SKM-1 treated with dmso at 0.1 percent for 144 hours (cell line): ENCODE data around the gene DERL3.

Experiments
- DNase-seq: peaks from one replicate; lab custom pipeline; 2025; ENCODE audit not compliant: unreplicated experiment; lab: John Stamatoyannopoulos, UW

DERL3 gene

DNA sequence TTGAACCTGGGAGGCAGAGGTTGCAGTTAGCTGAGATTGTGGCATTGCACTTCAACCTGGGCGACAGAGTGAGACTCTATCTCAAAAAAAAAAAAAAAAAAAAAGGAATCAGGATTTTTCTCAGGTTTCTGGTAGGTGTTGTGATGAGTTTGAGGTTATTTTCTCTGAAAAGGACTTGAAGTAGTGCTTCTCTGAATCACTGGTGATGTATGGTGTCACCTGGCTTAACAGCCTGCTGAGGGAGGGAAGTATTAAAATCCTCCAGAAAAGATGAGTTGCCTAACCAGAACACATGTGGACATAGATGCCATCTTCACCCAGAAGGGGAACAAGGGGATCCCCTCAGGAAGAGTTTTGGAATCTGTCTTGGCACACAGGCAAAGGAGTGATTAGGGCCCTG lies 32.0 kb downstream of the DERL3 start:
- no peak for DNase-seq

DNA sequence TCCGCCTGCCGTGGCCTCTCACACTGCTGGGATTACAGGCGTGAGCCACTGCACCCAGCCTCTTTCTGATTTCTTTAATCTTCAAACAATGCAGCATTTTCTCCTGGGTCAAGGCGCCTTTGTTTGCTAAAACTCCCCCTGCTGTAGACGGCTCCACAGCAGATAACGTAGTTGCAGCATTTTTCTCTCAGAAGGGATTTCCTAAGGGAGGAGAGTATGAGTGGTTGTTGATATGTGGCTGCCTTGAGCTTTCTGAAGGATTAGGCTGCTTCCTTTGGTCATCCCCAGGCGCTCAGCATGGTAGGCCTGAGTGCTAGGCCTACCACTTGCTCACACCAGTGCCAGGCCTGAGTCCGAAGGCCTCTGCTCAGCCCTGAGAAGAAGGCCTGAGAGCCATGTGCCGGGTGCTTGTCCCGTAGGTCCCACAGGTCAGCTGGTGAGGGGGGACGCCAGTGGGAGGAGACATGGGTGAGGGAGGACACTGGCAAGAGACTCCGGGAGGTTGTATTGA lies 34.0 kb downstream of the DERL3 start:
- DNase-seq: no peak

- DNase-seq: no peak
Measured at GRCh38 chr22:23803001-23803819, 35.6 kb downstream of the DERL3 start.

DNA sequence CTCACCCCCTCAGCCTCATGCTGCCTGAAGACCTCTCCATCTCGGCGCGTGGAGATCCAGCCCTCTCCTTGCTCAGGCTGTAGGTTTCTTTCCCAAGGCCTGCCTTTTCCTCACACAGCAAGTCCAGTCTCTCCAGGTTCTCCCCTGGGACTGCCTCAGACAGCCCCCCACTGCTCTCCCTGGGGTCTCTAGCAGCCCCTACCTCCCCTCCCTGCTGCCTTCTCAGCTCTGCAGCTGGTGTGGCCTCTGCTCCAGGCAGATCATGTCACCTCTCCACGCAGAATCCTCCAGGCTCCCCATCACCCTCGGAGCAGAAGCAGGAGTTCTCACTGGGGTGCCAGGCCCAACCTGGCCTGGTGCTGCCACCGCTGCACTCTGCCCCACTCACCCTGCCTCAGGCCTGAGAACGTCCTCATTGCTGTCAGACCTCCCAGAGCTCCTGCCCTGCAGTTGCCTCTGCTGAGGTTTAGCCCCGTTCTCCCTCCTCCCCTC lies 36.9 kb downstream of the DERL3 start:
- no peak for DNase-seq

DNA sequence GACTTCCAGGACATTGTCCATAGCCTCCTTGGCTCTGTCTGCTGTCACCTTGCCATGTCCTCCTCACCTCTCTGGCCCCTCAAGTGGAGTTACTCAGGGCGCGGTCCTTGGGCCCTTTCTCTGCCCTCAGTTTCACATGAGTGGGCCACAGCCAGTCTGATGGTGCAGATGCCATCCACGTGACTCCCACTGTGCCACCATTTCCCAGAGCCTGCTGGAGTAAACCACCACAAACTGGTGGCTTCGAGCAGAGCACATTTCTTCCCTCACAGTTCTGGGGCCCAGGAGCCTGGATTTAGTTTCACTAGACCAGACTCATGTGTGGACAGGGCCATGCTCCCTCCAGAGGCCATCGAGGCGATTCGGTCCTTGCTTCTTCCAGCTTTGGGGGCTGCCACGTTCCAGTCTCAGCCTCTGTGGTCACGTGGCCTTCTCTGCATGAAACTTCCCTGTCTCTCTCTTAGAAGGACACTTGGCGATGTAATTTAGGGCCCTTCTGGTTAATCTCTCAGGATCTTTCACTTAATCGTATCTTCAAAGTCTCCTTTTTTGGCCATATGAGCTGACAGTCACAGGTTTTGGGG lies 37.5 kb downstream of the DERL3 start:
- DNase-seq: no peak

- no peak for DNase-seq
Measured at GRCh38 chr22:23800297-23801237, 38.2 kb downstream of the DERL3 start.

DNA sequence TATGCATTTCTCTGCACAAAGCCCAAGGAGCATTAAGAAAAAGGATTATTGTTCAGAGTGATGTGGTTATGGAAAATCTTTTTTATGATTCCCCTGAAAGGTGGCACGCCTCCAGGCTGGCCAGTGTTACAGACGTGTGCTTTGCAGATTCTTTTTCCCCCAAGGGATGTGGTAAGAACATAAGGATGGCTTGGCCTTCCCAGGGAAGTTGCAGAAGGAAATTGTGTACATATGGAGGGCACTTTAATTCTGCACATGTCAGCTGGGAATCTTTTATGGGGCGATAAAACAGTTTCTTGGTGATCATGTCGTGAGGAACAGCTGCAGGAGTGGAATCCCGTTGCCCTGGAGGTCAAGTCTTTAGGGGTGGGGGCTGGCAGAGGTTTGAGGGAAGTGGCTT lies 42.3 kb downstream of the DERL3 start:
- no peak for DNase-seq

DNA sequence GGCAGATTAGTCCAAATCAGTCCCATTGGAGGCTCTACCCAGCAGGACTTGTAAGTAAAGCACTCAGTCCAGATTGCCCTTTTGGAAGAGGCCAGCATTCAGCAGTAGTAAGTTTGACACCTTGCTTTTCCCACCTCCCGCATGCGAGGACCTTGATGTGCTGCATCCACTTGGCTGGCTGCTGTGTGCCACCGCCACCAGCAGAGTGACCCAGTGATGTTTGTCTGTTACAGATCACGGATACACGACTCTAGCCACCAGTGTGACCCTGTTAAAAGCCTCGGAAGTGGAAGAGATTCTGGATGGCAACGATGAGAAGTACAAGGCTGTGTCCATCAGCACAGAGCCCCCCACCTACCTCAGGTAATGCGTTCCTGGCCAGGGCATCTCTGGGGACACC lies 45.5 kb downstream of the DERL3 start:
- DNase-seq: no peak

- no peak for DNase-seq
Measured at GRCh38 chr22:23791738-23792645, 46.8 kb downstream of the DERL3 start.

DNA sequence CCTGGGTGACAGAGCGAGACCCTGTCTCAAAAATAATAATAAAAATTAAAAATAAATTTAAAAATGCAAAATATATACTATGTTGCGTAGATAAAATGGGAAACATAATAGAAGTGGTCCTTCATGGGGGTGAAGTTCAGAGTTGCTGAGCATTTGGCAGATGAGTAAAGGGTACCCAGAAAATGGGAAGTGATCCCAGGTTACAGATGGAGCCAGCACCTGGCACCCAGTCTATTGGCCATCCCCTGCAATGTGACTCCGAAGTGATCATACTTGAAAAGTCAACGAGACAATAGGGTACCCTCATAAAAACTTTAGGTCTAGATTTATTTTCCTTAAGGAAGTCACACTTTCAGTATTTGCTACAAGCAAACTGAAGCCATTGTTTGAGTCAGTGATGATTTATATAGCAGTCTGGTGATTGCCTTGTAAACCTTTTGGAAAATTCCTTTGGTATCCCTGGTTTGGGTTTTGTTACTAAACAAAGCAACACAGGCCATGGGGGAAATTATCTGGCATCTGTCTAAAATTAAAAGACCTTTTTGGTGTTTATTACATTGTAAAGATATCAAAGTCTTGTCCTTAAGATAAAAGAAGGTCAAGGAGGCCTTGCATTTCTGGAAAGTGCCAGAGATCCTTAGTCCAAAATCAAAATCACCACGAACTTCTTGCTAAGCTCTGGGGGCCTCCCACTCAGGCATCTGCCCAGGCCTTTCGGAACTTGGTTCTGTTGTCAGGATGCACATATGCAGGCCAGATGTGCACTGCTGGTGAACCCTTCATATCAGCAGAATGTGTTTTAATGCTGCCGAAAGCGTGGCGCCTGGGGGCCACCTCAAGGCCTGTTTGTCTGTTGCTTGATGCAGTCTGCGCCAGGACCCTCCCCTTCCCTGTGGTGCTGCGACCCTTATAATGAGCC lies 47.7 kb downstream of the DERL3 start:
- DNase-seq: no peak

DNA sequence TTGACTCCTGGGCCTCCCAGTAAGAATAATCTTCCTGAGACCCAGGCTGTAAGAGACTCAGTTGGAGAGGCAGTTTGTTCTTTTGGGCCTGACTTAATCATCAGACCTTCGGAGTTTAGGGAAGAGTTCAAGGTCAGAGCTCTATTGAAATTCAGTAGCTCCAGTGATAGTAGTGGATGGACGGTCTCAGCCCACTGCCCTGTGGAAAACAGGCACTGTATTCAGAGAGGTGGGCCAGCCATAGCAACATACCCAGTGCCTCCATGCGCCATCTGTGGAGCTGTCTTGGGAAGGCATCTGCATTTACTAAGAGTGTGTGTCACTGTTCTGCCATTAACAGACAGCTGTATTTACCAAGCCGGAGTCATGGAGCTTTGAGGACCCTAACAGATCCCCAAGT lies 49.2 kb downstream of the DERL3 start:
- DNase-seq: no peak

- DNase-seq: no peak
Measured at GRCh38 chr22:23789121-23789520, 49.7 kb downstream of the DERL3 start.

GRCh38 chr22:23787910-23788309 lies 50.9 kb downstream of the DERL3 start:
- no peak for DNase-seq

DNA sequence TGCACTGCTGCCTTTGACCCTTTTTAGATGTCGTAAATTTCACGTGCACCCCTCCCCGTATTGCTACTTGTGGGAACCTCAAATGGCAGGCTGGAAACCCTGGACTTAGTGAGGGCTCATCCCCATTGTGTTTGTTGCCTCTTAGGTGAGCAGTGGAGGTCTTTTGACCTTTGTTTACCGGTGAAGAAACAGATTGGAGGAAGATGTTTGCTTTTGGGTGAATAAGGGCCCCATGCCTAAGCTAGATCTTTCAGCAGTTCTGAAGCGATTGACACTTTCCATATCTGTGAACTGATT lies 51.3 kb downstream of the DERL3 start:
- DNase-seq: no peak

- DNase-seq: peak; percentile 83
Measured at GRCh38 chr22:23786752-23787599, 51.8 kb downstream of the DERL3 start, which contains the start of gene SMARCB1. Gene SMARCB1 (plus strand): TSS chr22:23786966. CDS start chr22:23787170, 204 bp downstream.

GRCh38 chr22:23786261-23786710 lies 52.5 kb downstream of the DERL3 start:
- no peak for DNase-seq
